HepG2 (cell line): ENCODE data around the gene NET1. TPM values are rescaled to one million over a fixed set of nuclear protein-coding genes. Genes with fewer than 3 reads are reported as not detected.
A peak's percentile ranks its signal among the peaks of the same experiment; 100 is the strongest.

Source experiments
- ATAC-seq: fragments of 200-7000 bp; cut with Tn5 transposase; 3 replicates; pipeline ENCODE4 v1.9.1; 2020; ENCODE audit warnings: mild to moderate bottlenecking, moderate library complexity
- BruUV-seq: library from RNA; stranded (reverse); fragments of 400-500 nt; replicated peaks from 2 replicates; lab custom pipeline; 2021; lab: Mats Ljungman, UMichigan
- CTCF ChIA-PET: fragments of 300-600 bp; formaldehyde crosslinking; extraction: SDS; loops from one replicate; lab custom pipeline; 2021; ENCODE audit warnings: low total read pairs, inconsistent platforms, low intra/inter-chr PET ratio; lab: Yijun Ruan, JAX
- POLR2A ChIA-PET: fragments of 350-600 bp; sonication (Branson Sonifier 250); formaldehyde crosslinking; loops from one replicate; lab custom pipeline; 2020; ENCODE audit warnings: antibody characterized with exemption, inconsistent platforms; lab: Yijun Ruan, JAX
- DNase-seq: peaks from one replicate; pipeline ENCODE4 v3.0.0-alpha.2; 2015; ENCODE audit warnings: low spot score
- FAIRE-seq: peaks from 3 replicates; lab custom pipeline; 2011; peaks lifted over from hg19 to GRCh38; lab: Jason Lieb, UNC
- H2AFZ ChIP-seq: one replicate; pipeline ENCODE4 v1.6.1; 2011; ENCODE audit warnings: low read length, inconsistent platforms
- H3K27ac ChIP-seq: fragments of 300-600 bp; 3 replicates; pipeline ENCODE4 v1.8.0; 2011; ENCODE audit warnings: mixed run types, mild to moderate bottlenecking, mixed read lengths, low read length, inconsistent platforms; ENCODE audit not compliant: insufficient read depth; ENCODE audit errors: extremely low read length
- H3K27me3 ChIP-seq, 2 experiments: fragments of 200-600 bp in 1 of 2; 2 replicates in 1 of 2; 3 replicates in 1 of 2; pipeline versions ENCODE4 v1.6.0 to v1.8.0; 2011; ENCODE audit warnings: low read length in 2 of 2, mild to moderate bottlenecking in 2 of 2, moderate library complexity in 2 of 2, inconsistent platforms in 1 of 2; ENCODE audit not compliant: insufficient read depth in 2 of 2, control insufficient read depth in 1 of 2
- H3K36me3 ChIP-seq, 2 experiments: fragments of 200-600 bp in 1 of 2; replicated peaks in 1 of 2; 2 replicates in 1 of 2; 3 replicates in 1 of 2; pipeline versions ENCODE4 v1.5.1 to v1.8.0; 2011; ENCODE audit warnings: low read length in 2 of 2, inconsistent platforms in 1 of 2; ENCODE audit not compliant: insufficient read depth in 2 of 2, control insufficient read depth in 1 of 2
- H3K4me1 ChIP-seq: 2 replicates; pipeline ENCODE4 v1.5.1; 2012; ENCODE audit warnings: low read length, inconsistent platforms; ENCODE audit not compliant: insufficient read depth
- H3K4me2 ChIP-seq: 2 replicates; pipeline ENCODE4 v1.6.0; 2011; ENCODE audit warnings: low read depth, low read length, inconsistent platforms
- H3K4me3 ChIP-seq, 3 experiments: fragments of 200-600 bp in 1 of 3; sonication (generic), shearing (Covaris generic) in 1 of 3; replicated peaks in 1 of 3; 2 replicates each; pipeline ENCODE4 v1.5.1; 2011 to 2016; ENCODE audit warnings: low read length in 3 of 3, inconsistent platforms in 2 of 3, low read depth in 2 of 3, mild to moderate bottlenecking in 2 of 3, control low read depth in 1 of 3, mixed read lengths in 1 of 3; ENCODE audit not compliant: insufficient read depth in 1 of 3
- H3K79me2 ChIP-seq: one replicate; pipeline ENCODE4 v1.6.1; 2011; ENCODE audit warnings: low read length, inconsistent platforms; ENCODE audit not compliant: insufficient read depth
- H3K9ac ChIP-seq: 2 replicates; pipeline ENCODE4 v1.6.0; 2011; ENCODE audit warnings: mild to moderate bottlenecking, low read depth, low read length, inconsistent platforms; ENCODE audit not compliant: insufficient read depth
- H3K9me3 ChIP-seq: 2 replicates; pipeline ENCODE4 v1.5.1; 2012; ENCODE audit warnings: mild to moderate bottlenecking, low read length
- H4K20me1 ChIP-seq: 2 replicates; pipeline ENCODE4 v1.6.0; 2011; ENCODE audit warnings: inconsistent platforms, mild to moderate bottlenecking, low read length, moderate library complexity; ENCODE audit not compliant: insufficient read depth
- FOXA1 ChIP-seq, 2 experiments: fragments of 450-650 bp in 1 of 2; sonication (generic) in 1 of 2; formaldehyde crosslinking in 1 of 2; IDR thresholded peaks; 2 replicates each; pipeline versions ENCODE4 v1.4.0 to v1.6.1; 2016 to 2020; ENCODE audit warnings: missing genetic modification reagents in 1 of 2
- IKZF1 ChIP-seq: fragments of 450-650 bp; IDR thresholded peaks from 2 replicates; pipeline ENCODE4 v1.7.1; 2016
- PRMT3 ChIP-seq: sonication (generic); formaldehyde crosslinking; IDR thresholded peaks from 2 replicates; pipeline ENCODE4 v1.8.1; 2022; ENCODE audit warnings: low read depth, mild to moderate bottlenecking, moderate library complexity, missing genetic modification reagents, borderline replicate concordance
- SP1 ChIP-seq, 2 experiments: fragments of 450-650 bp in 1 of 2; sonication (generic) in 1 of 2; formaldehyde crosslinking in 1 of 2; IDR thresholded peaks; 2 replicates each; pipeline versions ENCODE4 v1.4.0 to v1.6.1; 2016 to 2020; ENCODE audit warnings: missing genetic modification reagents in 1 of 2
- SSRP1 ChIP-seq: IDR thresholded peaks from 2 replicates; pipeline ENCODE4 v1.6.1; 2016; ENCODE audit warnings: control low read depth
- TGIF2 ChIP-seq: IDR thresholded peaks from 2 replicates; pipeline ENCODE4 v1.6.1; 2016; ENCODE audit warnings: control low read depth, missing compliant biosample characterization
- ZBTB20 ChIP-seq: sonication (generic); formaldehyde crosslinking; IDR thresholded peaks from 2 replicates; pipeline ENCODE4 v1.8.1; 2023; ENCODE audit warnings: missing genetic modification reagents, low read depth, mild to moderate bottlenecking, borderline replicate concordance
- ZFP37 ChIP-seq: sonication (generic); formaldehyde crosslinking; IDR thresholded peaks from 2 replicates; pipeline ENCODE4 v1.4.0; 2020; ENCODE audit warnings: missing genetic modification reagents, borderline replicate concordance
- ZNF776 ChIP-seq: sonication (generic); formaldehyde crosslinking; IDR thresholded peaks from 2 replicates; pipeline ENCODE4 v1.4.0; 2020; ENCODE audit warnings: mild to moderate bottlenecking, missing genetic modification reagents
- WGBS: methylation state at CpG from one replicate; pipeline ENCODE4 v1.1.6; 2017; ENCODE audit warnings: low lambda C conversion rate; 5-methylcytosine and 5-hydroxymethylcytosine counted together
- in situ Hi-C: cut with HindIII; loops from 2 replicates; pipeline ENCODE4 v1.10.0; 2017; ENCODE audit warnings: low pct_unique_long_range_greater_than_20kb; ENCODE audit not compliant: extremely low pct_ligation_motif_present
- intact Hi-C: fragments of 100-400 bp; cut with micrococcal nuclease; formaldehyde crosslinking; loops from one replicate; pipeline ENCODE4 v1.10.0; 2022; ENCODE audit not compliant: unreplicated experiment
- polyA plus RNA-seq, 8 experiments: library from polyadenylated mRNA; depleted of rRNA in 3 of 8; stranded (reverse) in 7 of 8; unstranded in 1 of 8; fragments of >200 nt; fragmentation: Illumina TruSeq in 4 of 8; extraction: Trizol in 4 of 8; gene quantifications; 2 replicates each; pipeline versions ENCODE4 v1.2.1 to v1.2.3, GENCODE V29; 2011 to 2016; ENCODE audit warnings: low read depth in 4 of 8, missing spikeins in 1 of 8, mixed read lengths in 1 of 8; ENCODE audit not compliant: insufficient read depth in 1 of 8
- total RNA-seq, 5 experiments: library from RNA; depleted of rRNA; stranded (reverse); fragments of >200 nt; fragmentation: Illumina TruSeq; extraction: Trizol; gene quantifications; 2 replicates each; pipeline ENCODE4 v1.2.3, GENCODE V29; 2016; ENCODE audit warnings: low read depth in 1 of 5
- TF ChIP-seq, protein P1 (sequence below): IDR thresholded peaks from 2 replicates; pipeline ENCODE4 v1.6.1; 2016; ENCODE audit warnings: low read depth, control low read depth
- TF ChIP-seq, protein P2 (sequence below): sonication (generic); formaldehyde crosslinking; IDR thresholded peaks from 2 replicates; pipeline ENCODE4 v1.9.0; 2021; ENCODE audit warnings: mild to moderate bottlenecking, missing genetic modification reagents

Gene NET1
- total and polyA plus RNA-seq, 2 of the 13 experiments (the other 11 are each of a cell fraction or from before 2014, with no cell fraction given) = 48.1 to 65.8 TPM

DNA sequence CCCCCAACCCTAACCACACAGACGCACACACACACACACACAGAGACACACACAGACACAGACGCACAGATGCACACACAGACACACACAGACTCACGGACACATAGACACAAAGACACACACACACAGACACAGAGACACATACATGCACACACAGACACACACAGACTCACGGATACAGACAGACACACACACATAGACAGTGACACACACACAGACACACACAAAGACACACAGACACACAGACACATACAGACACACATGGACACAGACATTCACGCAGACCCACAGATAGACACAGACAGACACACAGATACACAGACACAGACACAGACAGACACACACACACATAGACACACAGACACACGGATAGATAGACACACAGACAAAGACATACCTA lies 84.9 kb downstream of the NET1 start:
- intact Hi-C loops = no loop called here
- ATAC-seq (no peak), FAIRE-seq (no peak)
- no peaks in the 10 kb centered on the region for H4K20me1 ChIP-seq
- H3K4me1 ChIP-seq = peaks cover 75% of the 10 kb centered on the region
- H3K36me3 ChIP-seq = no peaks in the 10 kb centered on the region
- H3K4me2 ChIP-seq = no peak overlapping the region
- no peak overlapping the region for H3K27ac ChIP-seq
- in situ Hi-C loops = no loop called here
- TF ChIP-seq ZBTB20 (no peak), SSRP1 (CRISPR knock-in tag) (no peak), FOXA1 (IDR thresholded peaks at IDR 0.05) (0 out of 2 replicates have a peak, but pooled peaks have one; percentile 2), FOXA1 (CRISPR knock-in tag; IDR thresholded peaks at IDR 0.05) (no peak), TGIF2 (CRISPR knock-in tag) (no peak), ZNF776 (no peak), PRMT3 (CRISPR knock-in tag) (no peak), SP1 (IDR thresholded peaks at IDR 0.05) (0 out of 2 replicates have a peak, but pooled peaks have one; percentile 7), SP1 (CRISPR knock-in tag; IDR thresholded peaks at IDR 0.05) (no peak), IKZF1 (peak; percentile 38; the same call in 1 of the 2 replicates), ZFP37 (CRISPR knock-in tag) (no peak)
- TF ChIP-seq, protein P1, sequence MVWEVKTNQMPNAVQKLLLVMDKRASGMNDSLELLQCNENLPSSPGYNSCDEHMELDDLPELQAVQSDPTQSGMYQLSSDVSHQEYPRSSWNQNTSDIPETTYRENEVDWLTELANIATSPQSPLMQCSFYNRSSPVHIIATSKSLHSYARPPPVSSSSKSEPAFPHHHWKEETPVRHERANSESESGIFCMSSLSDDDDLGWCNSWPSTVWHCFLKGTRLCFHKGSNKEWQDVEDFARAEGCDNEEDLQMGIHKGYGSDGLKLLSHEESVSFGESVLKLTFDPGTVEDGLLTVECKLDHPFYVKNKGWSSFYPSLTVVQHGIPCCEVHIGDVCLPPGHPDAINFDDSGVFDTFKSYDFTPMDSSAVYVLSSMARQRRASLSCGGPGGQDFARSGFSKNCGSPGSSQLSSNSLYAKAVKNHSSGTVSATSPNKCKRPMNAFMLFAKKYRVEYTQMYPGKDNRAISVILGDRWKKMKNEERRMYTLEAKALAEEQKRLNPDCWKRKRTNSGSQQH (CRISPR knock-in tag) = no peak
- TF ChIP-seq, protein P2, sequence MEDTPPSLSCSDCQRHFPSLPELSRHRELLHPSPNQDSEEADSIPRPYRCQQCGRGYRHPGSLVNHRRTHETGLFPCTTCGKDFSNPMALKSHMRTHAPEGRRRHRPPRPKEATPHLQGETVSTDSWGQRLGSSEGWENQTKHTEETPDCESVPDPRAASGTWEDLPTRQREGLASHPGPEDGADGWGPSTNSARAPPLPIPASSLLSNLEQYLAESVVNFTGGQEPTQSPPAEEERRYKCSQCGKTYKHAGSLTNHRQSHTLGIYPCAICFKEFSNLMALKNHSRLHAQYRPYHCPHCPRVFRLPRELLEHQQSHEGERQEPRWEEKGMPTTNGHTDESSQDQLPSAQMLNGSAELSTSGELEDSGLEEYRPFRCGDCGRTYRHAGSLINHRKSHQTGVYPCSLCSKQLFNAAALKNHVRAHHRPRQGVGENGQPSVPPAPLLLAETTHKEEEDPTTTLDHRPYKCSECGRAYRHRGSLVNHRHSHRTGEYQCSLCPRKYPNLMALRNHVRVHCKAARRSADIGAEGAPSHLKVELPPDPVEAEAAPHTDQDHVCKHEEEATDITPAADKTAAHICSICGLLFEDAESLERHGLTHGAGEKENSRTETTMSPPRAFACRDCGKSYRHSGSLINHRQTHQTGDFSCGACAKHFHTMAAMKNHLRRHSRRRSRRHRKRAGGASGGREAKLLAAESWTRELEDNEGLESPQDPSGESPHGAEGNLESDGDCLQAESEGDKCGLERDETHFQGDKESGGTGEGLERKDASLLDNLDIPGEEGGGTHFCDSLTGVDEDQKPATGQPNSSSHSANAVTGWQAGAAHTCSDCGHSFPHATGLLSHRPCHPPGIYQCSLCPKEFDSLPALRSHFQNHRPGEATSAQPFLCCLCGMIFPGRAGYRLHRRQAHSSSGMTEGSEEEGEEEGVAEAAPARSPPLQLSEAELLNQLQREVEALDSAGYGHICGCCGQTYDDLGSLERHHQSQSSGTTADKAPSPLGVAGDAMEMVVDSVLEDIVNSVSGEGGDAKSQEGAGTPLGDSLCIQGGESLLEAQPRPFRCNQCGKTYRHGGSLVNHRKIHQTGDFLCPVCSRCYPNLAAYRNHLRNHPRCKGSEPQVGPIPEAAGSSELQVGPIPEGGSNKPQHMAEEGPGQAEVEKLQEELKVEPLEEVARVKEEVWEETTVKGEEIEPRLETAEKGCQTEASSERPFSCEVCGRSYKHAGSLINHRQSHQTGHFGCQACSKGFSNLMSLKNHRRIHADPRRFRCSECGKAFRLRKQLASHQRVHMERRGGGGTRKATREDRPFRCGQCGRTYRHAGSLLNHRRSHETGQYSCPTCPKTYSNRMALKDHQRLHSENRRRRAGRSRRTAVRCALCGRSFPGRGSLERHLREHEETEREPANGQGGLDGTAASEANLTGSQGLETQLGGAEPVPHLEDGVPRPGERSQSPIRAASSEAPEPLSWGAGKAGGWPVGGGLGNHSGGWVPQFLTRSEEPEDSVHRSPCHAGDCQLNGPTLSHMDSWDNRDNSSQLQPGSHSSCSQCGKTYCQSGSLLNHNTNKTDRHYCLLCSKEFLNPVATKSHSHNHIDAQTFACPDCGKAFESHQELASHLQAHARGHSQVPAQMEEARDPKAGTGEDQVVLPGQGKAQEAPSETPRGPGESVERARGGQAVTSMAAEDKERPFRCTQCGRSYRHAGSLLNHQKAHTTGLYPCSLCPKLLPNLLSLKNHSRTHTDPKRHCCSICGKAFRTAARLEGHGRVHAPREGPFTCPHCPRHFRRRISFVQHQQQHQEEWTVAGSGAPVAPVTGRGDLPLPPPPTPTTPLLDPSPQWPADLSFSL (CRISPR knock-in tag) = peak; percentile 81; the same call in 1 of the 2 replicates
- TF ChIP-seq, all 625 proteins: peak for 4
- no peak overlapping the region for H3K4me3 ChIP-seq
- POLR2A ChIA-PET = no interaction called here
- H3K9me3 ChIP-seq = peaks cover 4% of the 10 kb centered on the region; the same call in 1 of the 2 replicates
- no peak overlapping the region for H2AFZ ChIP-seq
- DNase-seq = no peak
- H3K9ac ChIP-seq = no peak overlapping the region
- 52% methylated on average over 6 of the region's 6 CpGs for WGBS
- CTCF ChIA-PET = no interaction called here
- no TSS peak for BruUV-seq
- peaks cover 0 to 33% of the 10 kb centered on the region in 2 experiments; a peak in 2 of 5 replicates for H3K27me3 ChIP-seq
- H3K79me2 ChIP-seq = no peaks in the 10 kb centered on the region
